K562 (cell line): ENCODE measurements around the gene CAB39.

Experiments
- TF ChIP-seq, protein P1 (sequence below): fragments of 250-450 bp; sonication (Bioruptor Pico); IDR thresholded peaks from 2 replicates; pipeline ENCODE4 v1.5.0; 2021
- TF ChIP-seq, protein P2 (sequence below): fragments of 450-650 bp; IDR thresholded peaks from 2 replicates; pipeline ENCODE4 v1.6.1; 2016; ENCODE audit warnings: missing biosample characterization, missing genetic modification characterization

- TF ChIP-seq, protein P1, sequence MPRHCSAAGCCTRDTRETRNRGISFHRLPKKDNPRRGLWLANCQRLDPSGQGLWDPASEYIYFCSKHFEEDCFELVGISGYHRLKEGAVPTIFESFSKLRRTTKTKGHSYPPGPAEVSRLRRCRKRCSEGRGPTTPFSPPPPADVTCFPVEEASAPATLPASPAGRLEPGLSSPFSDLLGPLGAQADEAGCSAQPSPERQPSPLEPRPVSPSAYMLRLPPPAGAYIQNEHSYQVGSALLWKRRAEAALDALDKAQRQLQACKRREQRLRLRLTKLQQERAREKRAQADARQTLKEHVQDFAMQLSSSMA, result no peak
- TF ChIP-seq, protein P2, sequence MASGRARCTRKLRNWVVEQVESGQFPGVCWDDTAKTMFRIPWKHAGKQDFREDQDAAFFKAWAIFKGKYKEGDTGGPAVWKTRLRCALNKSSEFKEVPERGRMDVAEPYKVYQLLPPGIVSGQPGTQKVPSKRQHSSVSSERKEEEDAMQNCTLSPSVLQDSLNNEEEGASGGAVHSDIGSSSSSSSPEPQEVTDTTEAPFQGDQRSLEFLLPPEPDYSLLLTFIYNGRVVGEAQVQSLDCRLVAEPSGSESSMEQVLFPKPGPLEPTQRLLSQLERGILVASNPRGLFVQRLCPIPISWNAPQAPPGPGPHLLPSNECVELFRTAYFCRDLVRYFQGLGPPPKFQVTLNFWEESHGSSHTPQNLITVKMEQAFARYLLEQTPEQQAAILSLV, result no peak
Observed at GRCh38 chr2:230774348-230774951, 61.8 kb downstream of the CAB39 start.
